Smooth muscle cell (in vitro differentiated cells): ENCODE results near the gene TRMT11. TPM values are rescaled to one million over a fixed set of nuclear protein-coding genes. Genes with fewer than 3 reads are reported as not detected.

Source experiments
- DNase-seq: peaks from one replicate; lab custom pipeline; 2025; ENCODE audit not compliant: unreplicated experiment; lab: John Stamatoyannopoulos, UW
- H2AFZ ChIP-seq: fragments of 200-600 bp; sonication (generic); 2 replicates; pipeline ENCODE4 v1.6.0; 2016; ENCODE audit warnings: antibody characterized with exemption, low read depth, mild to moderate bottlenecking
- H3F3A ChIP-seq: fragments of 200-600 bp; sonication (generic); 2 replicates; pipeline ENCODE4 v1.6.0; 2017; ENCODE audit warnings: antibody characterized with exemption, low read depth
- H3K27ac ChIP-seq: fragments of 200-600 bp; sonication (generic); 2 replicates; pipeline ENCODE4 v1.5.1; 2016; ENCODE audit warnings: low read depth, mild to moderate bottlenecking
- H3K27me3 ChIP-seq: fragments of 200-600 bp; sonication (generic); 2 replicates; pipeline ENCODE4 v1.6.1; 2016; ENCODE audit warnings: low read depth, mild to moderate bottlenecking
- H3K36me3 ChIP-seq: fragments of 200-600 bp; sonication (generic); 2 replicates; pipeline ENCODE4 v1.5.1; 2016; ENCODE audit warnings: low read depth
- H3K4me1 ChIP-seq: fragments of 200-600 bp; sonication (generic); 2 replicates; pipeline ENCODE4 v1.5.1; 2016; ENCODE audit warnings: low read depth
- H3K4me2 ChIP-seq: fragments of 200-600 bp; sonication (generic); 2 replicates; pipeline ENCODE4 v1.6.0; 2016; ENCODE audit warnings: mild to moderate bottlenecking
- H3K4me3 ChIP-seq: fragments of 200-600 bp; sonication (generic); 2 replicates; pipeline ENCODE4 v1.5.1; 2016; ENCODE audit warnings: mild to moderate bottlenecking
- H3K79me2 ChIP-seq: fragments of 200-600 bp; sonication (generic); 2 replicates; pipeline ENCODE4 v1.6.0; 2016; ENCODE audit warnings: low read depth, mild to moderate bottlenecking
- H3K9ac ChIP-seq: fragments of 200-600 bp; sonication (generic); 2 replicates; pipeline ENCODE4 v1.6.0; 2016; ENCODE audit warnings: low read depth
- H3K9me3 ChIP-seq: fragments of 200-600 bp; sonication (generic); replicated peaks from 2 replicates; pipeline ENCODE4 v1.5.1; 2016; ENCODE audit warnings: low read depth
- H4K20me1 ChIP-seq: fragments of 200-600 bp; sonication (generic); 2 replicates; pipeline ENCODE4 v1.6.0; 2016; ENCODE audit warnings: low read depth
- CTCF ChIP-seq: fragments of 200-600 bp; sonication (generic); IDR thresholded peaks from 2 replicates; pipeline ENCODE4 v1.5.1; 2017; ENCODE audit warnings: borderline replicate concordance, mild to moderate bottlenecking, antibody characterized with exemption; ENCODE audit not compliant: insufficient read depth, poor library complexity, severe bottlenecking
- WGBS: methylation state at CpG from one replicate; pipeline ENCODE4 v1.1.7; 2016; ENCODE audit warnings: low lambda C conversion rate; 5-methylcytosine and 5-hydroxymethylcytosine counted together
- polyA plus RNA-seq: library from polyadenylated mRNA; unstranded; fragments of >200 nt; fragmentation: Nextera tagmentation; extraction: Ambion mirVana; gene quantifications from 2 replicates; pipeline ENCODE4 v1.2.1, GENCODE V29; 2016
- total RNA-seq: library from RNA; depleted of rRNA; stranded (reverse); fragments of >200 nt; gene quantifications from 2 replicates; pipeline ENCODE4 v1.2.3, GENCODE V29; 2014

Gene TRMT11
- total and polyA plus RNA-seq, 2 experiments from 2014 or later = 12.8 to 21.6 TPM

GRCh38 chr6:126050795-126051194 is 64.5 kb downstream of the TRMT11 start:
- Histone ChIP-seq H3K9ac (no peak overlapping the region), H3K27ac (no peak overlapping the region), H3K4me1 (no peaks in the 10 kb centered on the region), H3K4me2 (no peak overlapping the region), H4K20me1 (no peaks in the 10 kb centered on the region), H3F3A (peaks cover under 1% of the 10 kb centered on the region), H3K79me2 (no peaks in the 10 kb centered on the region), H3K27me3 (no peaks in the 10 kb centered on the region), H3K36me3 (no peaks in the 10 kb centered on the region), H3K9me3 (no peaks in the 10 kb centered on the region), H2AFZ (no peak overlapping the region), H3K4me3 (no peak overlapping the region)
- no peak for TF ChIP-seq CTCF
- DNase-seq = no peak
- WGBS = 100% methylated on average over 1 of the region's 1 CpG

- no peak overlapping the region for H3K4me2 ChIP-seq
- H2AFZ ChIP-seq = no peak overlapping the region
- no peaks in the 10 kb centered on the region for H3K79me2 ChIP-seq
- no peaks in the 10 kb centered on the region for H4K20me1 ChIP-seq
- no peaks in the 10 kb centered on the region for H3K9me3 ChIP-seq
- H3K4me3 ChIP-seq = no peak overlapping the region
- H3K9ac ChIP-seq = no peak overlapping the region
- H3K27me3 ChIP-seq = no peaks in the 10 kb centered on the region
- H3K36me3 ChIP-seq = no peaks in the 10 kb centered on the region
- 91% methylated on average over 3 of the region's 3 CpGs for WGBS
- TF ChIP-seq CTCF = no peak
- H3K27ac ChIP-seq = no peak overlapping the region
- DNase-seq = no peak
- peaks cover 7% of the 10 kb centered on the region for H3F3A ChIP-seq
- H3K4me1 ChIP-seq = no peaks in the 10 kb centered on the region
These were observed 65.5 kb downstream of the TRMT11 start for GRCh38 chr6:126051791-126052190.

GRCh38 chr6:126052485-126052884 is 66.1 kb downstream of the TRMT11 start:
- H3K4me1 ChIP-seq = no peaks in the 10 kb centered on the region
- no peak overlapping the region for H3K27ac ChIP-seq
- no peak overlapping the region for H2AFZ ChIP-seq
- H3K4me2 ChIP-seq = no peak overlapping the region
- no peak overlapping the region for H3K4me3 ChIP-seq
- H3F3A ChIP-seq = peaks cover 7% of the 10 kb centered on the region
- H3K9me3 ChIP-seq = no peaks in the 10 kb centered on the region
- no peak for TF ChIP-seq CTCF
- no peaks in the 10 kb centered on the region for H3K27me3 ChIP-seq
- no peaks in the 10 kb centered on the region for H4K20me1 ChIP-seq
- H3K36me3 ChIP-seq = no peaks in the 10 kb centered on the region
- WGBS = 97% methylated on average over 1 of the region's 1 CpG
- H3K9ac ChIP-seq = no peak overlapping the region
- DNase-seq = no peak
- H3K79me2 ChIP-seq = no peaks in the 10 kb centered on the region

GRCh38 chr6:126054258-126054702 is 67.9 kb downstream of the TRMT11 start:
- H3K27me3 ChIP-seq = no peaks in the 10 kb centered on the region
- DNase-seq = no peak
- peak overlapping the region; percentile 61 for H3K27ac ChIP-seq

More at GRCh38 chr6:126054258-126054702, 67.9 kb downstream of the TRMT11 start:
- no peaks in the 10 kb centered on the region for H3K79me2 ChIP-seq
- no peak overlapping the region for H3K9ac ChIP-seq
- H3F3A ChIP-seq = peaks cover 7% of the 10 kb centered on the region
- WGBS = 29% methylated on average over 4 of the region's 4 CpGs
- H3K4me3 ChIP-seq = no peak overlapping the region
- no peaks in the 10 kb centered on the region for H3K36me3 ChIP-seq
- no peaks in the 10 kb centered on the region for H3K4me1 ChIP-seq
- no peak for TF ChIP-seq CTCF
- peak overlapping the region; percentile 19 for H3K4me2 ChIP-seq
- no peak overlapping the region for H2AFZ ChIP-seq
- H3K9me3 ChIP-seq = no peaks in the 10 kb centered on the region
- H4K20me1 ChIP-seq = no peaks in the 10 kb centered on the region
